ENCODE results near the gene PHYHD1.

DNA sequence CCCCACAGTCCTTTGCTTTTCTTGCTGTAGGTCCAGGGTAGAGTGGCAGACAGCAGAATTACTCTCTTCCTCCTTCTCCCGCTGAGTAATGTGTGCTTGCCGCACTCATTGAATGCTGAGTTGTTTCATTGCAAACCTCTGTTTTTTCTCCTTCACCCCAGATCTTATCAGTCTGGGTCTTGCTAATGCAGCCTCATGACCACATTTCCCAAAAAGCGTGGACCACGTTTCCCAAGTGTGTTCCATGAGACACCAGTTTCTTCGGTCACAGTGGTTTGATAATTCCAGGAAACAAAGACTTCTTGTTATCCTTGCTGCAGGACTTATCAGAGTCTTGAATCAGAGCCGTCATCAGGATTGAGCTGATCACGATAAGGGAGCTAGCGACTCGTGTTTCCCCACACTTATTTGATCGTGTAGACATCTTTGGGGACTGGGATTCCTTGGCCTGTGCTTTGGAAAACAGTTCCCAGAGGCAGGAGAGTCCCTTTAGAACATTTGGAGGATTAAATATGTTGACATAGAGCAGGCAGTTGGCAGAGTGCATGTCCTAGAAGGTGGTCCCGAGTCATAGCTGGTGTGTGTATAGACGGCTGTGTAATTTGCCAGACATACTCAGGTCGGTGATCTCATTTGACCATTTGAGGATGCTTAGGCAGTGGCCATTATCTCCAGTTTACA, 34.4 kb upstream of the PHYHD1 start:
- TF ChIP-seq, protein P1, sequence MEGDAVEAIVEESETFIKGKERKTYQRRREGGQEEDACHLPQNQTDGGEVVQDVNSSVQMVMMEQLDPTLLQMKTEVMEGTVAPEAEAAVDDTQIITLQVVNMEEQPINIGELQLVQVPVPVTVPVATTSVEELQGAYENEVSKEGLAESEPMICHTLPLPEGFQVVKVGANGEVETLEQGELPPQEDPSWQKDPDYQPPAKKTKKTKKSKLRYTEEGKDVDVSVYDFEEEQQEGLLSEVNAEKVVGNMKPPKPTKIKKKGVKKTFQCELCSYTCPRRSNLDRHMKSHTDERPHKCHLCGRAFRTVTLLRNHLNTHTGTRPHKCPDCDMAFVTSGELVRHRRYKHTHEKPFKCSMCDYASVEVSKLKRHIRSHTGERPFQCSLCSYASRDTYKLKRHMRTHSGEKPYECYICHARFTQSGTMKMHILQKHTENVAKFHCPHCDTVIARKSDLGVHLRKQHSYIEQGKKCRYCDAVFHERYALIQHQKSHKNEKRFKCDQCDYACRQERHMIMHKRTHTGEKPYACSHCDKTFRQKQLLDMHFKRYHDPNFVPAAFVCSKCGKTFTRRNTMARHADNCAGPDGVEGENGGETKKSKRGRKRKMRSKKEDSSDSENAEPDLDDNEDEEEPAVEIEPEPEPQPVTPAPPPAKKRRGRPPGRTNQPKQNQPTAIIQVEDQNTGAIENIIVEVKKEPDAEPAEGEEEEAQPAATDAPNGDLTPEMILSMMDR (conservative IDR thresholded peaks at IDR 0.05; ENCODE audit: low read depth, low read length), result no peak
- TF ChIP-seq, protein P2, sequence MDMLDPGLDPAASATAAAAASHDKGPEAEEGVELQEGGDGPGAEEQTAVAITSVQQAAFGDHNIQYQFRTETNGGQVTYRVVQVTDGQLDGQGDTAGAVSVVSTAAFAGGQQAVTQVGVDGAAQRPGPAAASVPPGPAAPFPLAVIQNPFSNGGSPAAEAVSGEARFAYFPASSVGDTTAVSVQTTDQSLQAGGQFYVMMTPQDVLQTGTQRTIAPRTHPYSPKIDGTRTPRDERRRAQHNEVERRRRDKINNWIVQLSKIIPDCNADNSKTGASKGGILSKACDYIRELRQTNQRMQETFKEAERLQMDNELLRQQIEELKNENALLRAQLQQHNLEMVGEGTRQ (IDR thresholded peaks at IDR 0.05; ENCODE audit: low read depth, low read length), result no peak
- TF ChIP-seq RAD21 (IDR thresholded peaks at IDR 0.05; ENCODE audit: low read length), result no peak
- TF ChIP-seq POLR2A (IDR thresholded peaks at IDR 0.05; ENCODE audit: low read depth, low read length), result no peak
- TF ChIP-seq, protein P3, sequence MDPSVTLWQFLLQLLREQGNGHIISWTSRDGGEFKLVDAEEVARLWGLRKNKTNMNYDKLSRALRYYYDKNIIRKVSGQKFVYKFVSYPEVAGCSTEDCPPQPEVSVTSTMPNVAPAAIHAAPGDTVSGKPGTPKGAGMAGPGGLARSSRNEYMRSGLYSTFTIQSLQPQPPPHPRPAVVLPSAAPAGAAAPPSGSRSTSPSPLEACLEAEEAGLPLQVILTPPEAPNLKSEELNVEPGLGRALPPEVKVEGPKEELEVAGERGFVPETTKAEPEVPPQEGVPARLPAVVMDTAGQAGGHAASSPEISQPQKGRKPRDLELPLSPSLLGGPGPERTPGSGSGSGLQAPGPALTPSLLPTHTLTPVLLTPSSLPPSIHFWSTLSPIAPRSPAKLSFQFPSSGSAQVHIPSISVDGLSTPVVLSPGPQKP (IDR thresholded peaks at IDR 0.05; ENCODE audit: borderline replicate concordance, low read depth, low read length), result no peak
- no peak for TF ChIP-seq RFX5 (IDR thresholded peaks at IDR 0.05; ENCODE audit: low read depth, low read length)
- no peak for TF ChIP-seq CEBPB (IDR thresholded peaks at IDR 0.05; ENCODE audit: low read depth, low read length)
- no peak for TF ChIP-seq MXI1 (IDR thresholded peaks at IDR 0.05; ENCODE audit: borderline replicate concordance, low read depth, low read length)
- TF ChIP-seq SMC3 (IDR thresholded peaks at IDR 0.05; ENCODE audit: low read depth, low read length), result no peak
